Left colon (tissue), 2 donors: Measurements from ENCODE around the gene ENO3. TPM values are rescaled to one million over a fixed set of nuclear protein-coding genes. Genes with fewer than 3 reads are reported as not detected.

ENCODE experiments used
- ATAC-seq: fragments of 200-7000 bp; cut with Tn5 transposase; one replicate; pipeline ENCODE4 v1.9.1; 2020; ENCODE audit warnings: mild to moderate bottlenecking, moderate library complexity
- DNase-seq, 2 donors: peaks; one replicate each; pipeline ENCODE4 v3.0.0-alpha.2; 2020
- intact Hi-C, 2 donors: fragments of 100-400 bp; cut with DNase I in 1 of 2; cut with micrococcal nuclease in 1 of 2; formaldehyde crosslinking; loops; one replicate each; pipeline versions ENCODE4 v1.11.2 to v1.14.0; 2022; cut with DNase I, micrococcal nuclease
- microRNA-seq, 2 donors: library from miRNA; unstranded; fragments of <30 nt; microRNA quantifications; one replicate each; pipeline versions ENCODE4 v1.1.0 to v1.2.0, GENCODE V29; 2020
- total RNA-seq, 2 donors: library from RNA; stranded (reverse); fragmentation: NEBNext Ultra II Directional; extraction: Animal tissue kit (Norgen Biotek cat#: 25700); gene quantifications; one replicate each; pipeline ENCODE4 v1.2.1, GENCODE V29; 2021
- donor health status: DM: no; HTN: no; CAD: no.
- donor health status: DM: yes; HTN: yes; CAD: no.

ENO3 gene
- total RNA-seq, 2 donors from 2014 or later, result 7.3 to 8.9 TPM

DNA sequence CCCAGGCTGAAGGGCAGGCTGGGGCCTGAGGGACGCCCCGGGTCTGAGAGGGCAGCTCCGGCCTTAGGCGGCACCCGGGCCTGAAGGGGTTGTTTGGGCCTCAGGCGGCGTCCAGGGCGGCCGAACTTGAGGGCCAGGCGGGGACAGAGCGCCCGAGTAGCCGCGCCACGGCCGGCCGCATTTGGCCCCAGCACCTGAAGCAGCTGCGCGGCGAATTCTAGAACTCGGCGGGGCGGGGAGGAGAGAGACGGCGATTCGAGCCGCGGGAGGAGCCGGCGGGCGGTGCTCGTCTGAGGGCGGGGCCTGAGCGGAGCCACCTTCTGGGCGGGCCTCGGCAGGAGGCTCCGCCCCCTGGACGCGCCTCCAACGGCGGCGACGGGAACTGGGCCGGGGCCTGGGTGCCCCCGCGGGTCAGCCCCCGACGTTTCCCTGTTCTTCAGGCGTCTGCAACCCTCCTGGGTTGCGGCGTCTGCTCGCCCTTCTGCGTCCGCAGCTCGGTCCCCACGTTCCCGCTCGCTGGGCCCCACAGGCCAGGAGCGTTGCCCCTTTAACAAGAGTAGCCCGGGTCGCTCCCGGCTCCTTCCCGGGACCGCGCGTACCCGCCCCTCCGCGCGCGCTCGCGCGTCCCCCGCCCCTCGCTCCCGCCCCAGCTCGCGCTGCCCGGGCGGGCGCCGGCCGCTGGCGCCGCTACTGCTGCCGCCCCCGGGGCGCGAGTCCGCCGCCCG is 46.5 kb downstream of the ENO3 start, which contains the start of the genes INCA1 and KIF1C:
TSS of gene INCA1 (minus strand) at position 221 of the 725 bp plus-strand sequence. CDS start 3,085 bp downstream, outside the sequence.
TSS of gene KIF1C (plus strand) at position 649 of the 725 bp plus-strand sequence. CDS start 2,297 bp downstream, outside the sequence.
- DNase-seq, result peak; percentile 93 to 97
- ATAC-seq, result peak; percentile 85
- intact Hi-C loops, result no loop called here

DNA sequence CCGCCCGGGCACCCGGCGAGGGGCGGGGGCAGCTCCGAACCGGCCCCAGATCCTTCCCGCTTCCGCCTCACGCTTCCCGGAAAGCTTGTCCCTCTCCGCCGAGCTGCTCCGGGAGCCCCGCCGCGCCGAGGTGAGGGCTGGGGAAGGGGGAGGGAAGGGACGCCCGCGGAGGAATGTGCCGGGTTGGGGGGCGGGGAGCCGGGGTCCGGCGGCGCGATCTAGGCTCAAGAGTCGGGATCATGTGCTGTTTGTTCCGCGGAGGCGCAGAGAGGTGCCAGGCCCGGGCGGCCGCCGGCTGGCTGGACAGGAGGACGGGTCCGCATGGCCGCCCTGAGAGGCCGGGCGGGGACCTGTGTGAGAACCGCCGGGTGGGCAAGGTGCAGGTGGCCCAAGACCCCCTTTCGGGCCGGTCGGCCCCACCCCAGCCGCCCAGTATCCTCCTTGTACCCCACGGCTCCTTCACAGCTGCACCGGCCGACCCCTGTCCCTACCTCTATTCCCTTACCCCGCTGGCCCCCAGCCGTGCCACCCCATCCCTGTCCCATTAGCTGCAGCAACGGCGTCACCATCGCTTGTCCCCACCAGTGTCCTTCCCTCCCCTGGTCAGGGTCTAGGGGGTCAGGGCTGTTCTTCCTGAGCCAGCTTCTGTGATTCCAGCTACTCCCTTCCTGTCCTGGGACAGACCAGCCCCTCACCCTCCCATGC is 47.3 kb downstream of the ENO3 start:
- ATAC-seq (peak; percentile 11), DNase-seq (peak in 1 of 2 donors; percentile 42)
- intact Hi-C loops, result no loop called here

DNA sequence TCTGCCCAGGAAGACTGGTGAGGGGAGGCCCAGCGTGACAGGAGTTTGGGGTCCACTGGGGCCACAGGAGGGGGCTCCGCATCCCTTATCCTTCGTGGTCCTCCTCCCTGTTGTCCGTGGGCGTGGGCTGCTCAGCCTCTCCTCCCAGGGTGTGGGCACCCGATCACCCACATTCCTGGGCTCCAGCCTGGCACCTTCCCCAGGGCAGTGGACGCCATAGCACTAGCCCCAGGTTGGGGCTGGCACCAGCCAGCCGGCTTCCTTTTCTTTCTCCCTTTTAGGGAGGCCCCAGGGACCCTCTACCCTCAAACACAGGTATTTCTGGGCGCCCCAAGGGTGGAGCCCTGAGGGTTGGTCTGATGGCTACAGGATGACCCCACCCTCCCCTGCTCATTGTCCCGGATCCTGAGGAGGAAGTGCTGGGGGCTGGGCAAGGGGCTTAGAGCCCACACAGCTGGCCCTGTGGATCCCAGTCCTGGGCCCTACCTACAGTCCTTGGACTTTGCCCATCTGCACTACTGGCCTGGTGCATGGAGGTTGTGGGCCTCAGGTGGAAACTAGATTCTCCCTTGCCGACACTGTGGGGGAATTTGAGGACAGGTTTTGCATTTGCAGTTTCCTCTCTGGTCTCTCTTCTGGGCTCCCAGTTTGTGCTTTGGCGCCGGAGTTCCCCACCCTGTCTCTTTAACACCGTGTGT is 48.0 kb downstream of the ENO3 start:
- peak; percentile 59 for ATAC-seq
- intact Hi-C loops, result no loop called here

DNA sequence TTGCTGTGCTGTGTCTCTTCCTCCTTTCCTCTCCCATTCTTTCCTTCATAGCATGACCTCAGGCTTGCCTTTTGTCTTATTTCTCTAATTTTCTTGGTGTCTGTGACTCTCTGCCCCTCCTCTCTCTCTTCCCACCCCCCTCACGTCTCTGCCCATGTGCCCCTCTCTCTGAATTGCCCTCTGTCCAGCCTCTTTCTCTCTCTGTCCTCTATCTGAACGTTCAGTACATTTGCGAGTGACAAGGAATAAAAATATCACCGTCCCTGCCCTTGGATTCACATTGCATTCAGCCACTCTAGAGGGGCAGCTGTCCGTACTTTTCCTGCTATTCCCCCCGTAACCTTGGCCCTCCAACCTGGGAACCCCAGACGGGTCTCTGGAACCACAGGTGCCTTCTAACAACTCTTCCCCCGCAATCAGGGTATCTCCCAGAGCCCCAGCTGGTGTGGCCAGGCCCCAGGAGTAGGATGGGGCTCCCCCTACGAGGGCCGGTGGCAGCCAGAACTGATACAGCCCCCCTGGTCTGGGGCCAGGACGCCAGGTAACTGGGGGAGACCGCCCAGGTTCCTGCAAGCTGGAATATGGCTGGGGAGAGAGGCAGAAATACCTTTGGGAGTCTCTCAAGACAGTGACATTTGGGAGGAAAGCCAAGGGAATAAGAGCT is 48.6 kb downstream of the ENO3 start:
- intact Hi-C loops, result no loop called here
- no peak for DNase-seq
- no peak for ATAC-seq

More for the DNA sequence above, 48.0 kb downstream of the ENO3 start:
- DNase-seq, result peak; percentile 71 to 72

DNA sequence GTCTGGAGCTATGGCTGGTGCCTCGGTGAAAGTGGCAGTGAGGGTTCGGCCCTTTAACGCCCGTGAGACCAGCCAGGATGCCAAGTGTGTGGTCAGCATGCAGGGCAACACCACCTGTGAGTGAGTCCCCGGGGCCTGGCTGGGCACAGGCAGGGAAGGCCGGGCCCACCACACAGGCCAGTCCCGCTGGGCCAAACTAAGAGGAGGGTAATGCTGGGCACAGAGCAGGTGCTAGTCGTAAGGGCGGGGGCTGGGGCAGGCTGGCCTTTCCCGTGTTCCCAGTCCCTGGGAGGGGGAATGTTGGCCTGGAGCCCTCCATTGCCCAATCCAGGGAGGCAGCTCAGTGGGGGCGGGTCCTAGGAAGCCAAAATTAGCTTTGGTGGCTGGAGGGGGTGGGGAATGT is 49.3 kb downstream of the ENO3 start:
- intact Hi-C loops, result no loop called here
- no peak for ATAC-seq

DNA sequence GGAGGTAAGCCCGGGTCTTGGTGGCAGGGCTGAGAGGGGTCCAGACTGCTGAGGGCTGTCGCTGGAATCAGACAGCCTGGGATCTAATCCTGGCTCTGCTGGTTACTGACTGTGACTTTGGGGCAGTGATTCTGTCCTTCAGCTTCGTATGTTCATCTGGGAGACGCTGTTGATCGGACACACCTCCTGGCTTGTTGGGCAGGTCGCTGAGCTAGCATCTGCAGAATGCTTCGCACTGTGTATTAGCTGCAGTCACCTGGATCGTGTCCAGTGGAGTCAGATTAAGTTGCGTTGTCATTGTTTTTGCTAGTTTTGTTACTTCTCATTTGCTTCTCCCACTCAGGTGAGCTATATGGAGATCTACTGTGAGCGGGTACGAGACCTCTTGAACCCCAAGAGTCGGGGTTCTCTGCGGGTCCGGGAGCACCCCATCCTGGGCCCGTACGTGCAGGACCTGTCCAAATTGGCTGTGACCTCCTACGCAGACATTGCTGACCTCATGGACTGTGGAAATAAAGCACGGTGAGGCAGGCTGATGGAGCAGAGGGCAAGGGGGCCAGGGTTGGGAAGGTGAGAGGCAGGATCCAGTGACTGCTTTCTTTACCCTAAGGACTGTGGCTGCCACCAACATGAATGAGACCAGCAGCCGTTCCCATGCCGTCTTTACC is 51.3 kb downstream of the ENO3 start:
- ATAC-seq, result no peak
- no peak for DNase-seq
- intact Hi-C loops, result no loop called here

More for the DNA sequence above, 49.3 kb downstream of the ENO3 start:
- peak in 1 of 2 donors; percentile 63 for DNase-seq

DNA sequence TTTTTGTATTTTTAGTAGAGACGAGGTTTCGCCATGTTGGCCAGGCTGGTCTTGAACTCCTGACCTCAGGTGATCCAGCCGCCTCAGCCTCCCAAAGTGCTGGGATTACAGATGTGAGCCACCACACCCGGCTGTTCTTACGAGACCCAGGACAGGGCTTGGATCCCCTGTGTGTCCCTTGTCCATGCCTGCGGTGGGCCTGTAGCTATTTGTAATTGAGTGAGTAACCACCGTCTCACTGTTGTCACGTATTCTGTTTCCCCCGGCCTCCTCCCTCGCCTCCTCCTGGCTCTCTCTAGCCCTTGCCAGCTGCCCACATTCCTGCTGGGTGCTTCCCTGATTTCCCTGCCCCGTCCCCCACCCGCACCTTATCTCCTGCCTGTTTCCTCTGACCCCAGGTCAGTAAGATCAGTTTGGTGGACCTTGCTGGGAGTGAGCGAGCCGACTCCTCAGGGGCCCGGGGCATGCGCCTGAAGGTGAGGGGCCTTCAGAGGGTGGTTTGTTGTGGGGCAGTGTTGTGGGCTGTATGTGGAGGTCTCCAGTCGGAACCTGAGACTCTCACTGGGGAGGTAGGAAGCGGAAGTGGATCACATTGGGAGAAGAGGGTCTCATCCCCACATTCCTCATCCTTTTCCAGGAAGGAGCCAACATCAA is 52.4 kb downstream of the ENO3 start:
- DNase-seq (no peak), ATAC-seq (no peak)
- intact Hi-C loops, result no loop called here

Small RNAs within 50 kb of the gene (microRNA-seq; reads per million reads assigned to microRNA genes)
- gene MIR6864 (0 to 1.4 reads per million in 2 donors), gene MIR6865 (0 reads per million in 2 donors)

Other genes starting within 250 kb of the ENO3 start
- gene PELP1, start 247.0 kb upstream of the ENO3 start, total RNA-seq, result 10 to 100 TPM; 25.8 to 35.5 TPM
- 10 to 100 TPM; 27.2 to 45.1 TPM for gene ARRB2, start 240.5 kb upstream of the ENO3 start, total RNA-seq
- 10 to 100 TPM; 21.8 to 26.7 TPM for gene MED11, start 219.7 kb upstream of the ENO3 start, total RNA-seq
- gene ZMYND15, start 211.3 kb upstream of the ENO3 start, total RNA-seq, result 1 to 10 TPM; 1.1 to 1.9 TPM
- gene CXCL16, start 211.2 kb upstream of the ENO3 start, total RNA-seq, result 10 to 100 TPM; 36.2 to 52.3 TPM
- 10 to 100 TPM; 17.3 to 26.9 TPM for gene TM4SF5, start 179.2 kb upstream of the ENO3 start, total RNA-seq
- gene VMO1, start 164.8 kb upstream of the ENO3 start, total RNA-seq, result under 1 TPM; 0.73 to 0.79 TPM
- gene GLTPD2, start 162.2 kb upstream of the ENO3 start, total RNA-seq, result under 1 TPM; 0.49 to 0.61 TPM
- 10 to 100 TPM; 79.4 to 99.6 TPM for gene PSMB6, start 155.0 kb upstream of the ENO3 start, total RNA-seq
- 10 to 100 TPM; 26.1 to 27.5 TPM for gene PLD2, start 144.0 kb upstream of the ENO3 start, total RNA-seq
- 100 to 1,000 TPM; 193 to 205 TPM for gene MINK1, start 117.8 kb upstream of the ENO3 start, total RNA-seq
- gene C17orf107, start 51.6 kb upstream of the ENO3 start, total RNA-seq, result 1 to 10 TPM; 1.3 to 1.8 TPM
- gene CHRNE, start 48.0 kb upstream of the ENO3 start, total RNA-seq, result under 1 TPM; 0.43 to 0.81 TPM
- gene GP1BA, start 18.8 kb upstream of the ENO3 start, total RNA-seq, result not detected
- 10 to 100 TPM; 77.5 to 90.0 TPM for gene SLC25A11, start 11.1 kb upstream of the ENO3 start, total RNA-seq
- gene RNF167, start 10.9 kb upstream of the ENO3 start, total RNA-seq, result 100 to 1,000 TPM in 1 of 2 donors, 10 to 100 TPM in 1; 96.5 to 105 TPM
- gene PFN1, start 2.6 kb upstream of the ENO3 start, total RNA-seq, result 100 to 1,000 TPM; 720 to 812 TPM
- 10 to 100 TPM; 49.3 to 68.2 TPM for gene SPAG7, start 16.7 kb downstream of the ENO3 start, total RNA-seq
- gene CAMTA2, start 36.6 kb downstream of the ENO3 start, total RNA-seq, result 10 to 100 TPM; 49.1 to 52.2 TPM
- 1 to 10 TPM; 1.9 TPM for gene INCA1, start 46.4 kb downstream of the ENO3 start, total RNA-seq
- 100 to 1,000 TPM; 212 to 226 TPM for gene KIF1C, start 46.8 kb downstream of the ENO3 start, total RNA-seq
- gene SLC52A1, start 84.3 kb downstream of the ENO3 start, total RNA-seq, result 1 to 10 TPM; 2.4 to 2.5 TPM
- 1 to 10 TPM; 8.0 to 8.6 TPM for gene ZFP3, start 127.3 kb downstream of the ENO3 start, total RNA-seq
- gene ZNF232, start 160.8 kb downstream of the ENO3 start, total RNA-seq, result 1 to 10 TPM; 7.1 to 7.7 TPM
- under 1 TPM; 0.08 to 0.12 TPM for gene USP6, start 164.9 kb downstream of the ENO3 start, total RNA-seq
- gene ZNF594, start 240.7 kb downstream of the ENO3 start, total RNA-seq, result 1 to 10 TPM; 3.7 to 3.9 TPM